T-helper 2 cell treated with Interferon-gamma antibody and Interleukin-4, amounts not matched to agents 100 ng/mL and 5 ng/mL, for 36 hours (primary cell): ENCODE results near the gene SLC22A8. TPM values are rescaled to one million over a fixed set of nuclear protein-coding genes. Genes with fewer than 3 reads are reported as not detected.
"Not testable (repeated sequence)": the region's sequence is repeated elsewhere in the genome, so short reads cannot be mapped to it uniquely, and the experiment has no call there.

Experiments
- intact Hi-C: fragments of 100-400 bp; cut with micrococcal nuclease; formaldehyde crosslinking; loops from one replicate; pipeline ENCODE4 v1.15.1; 2023
- total RNA-seq: library from RNA; stranded (reverse); gene quantifications from 2 replicates; pipeline ENCODE4 v1.2.3, GENCODE V29; 2022

Gene SLC22A8
- total RNA-seq, 1 donor from 2014 or later = not detected

DNA sequence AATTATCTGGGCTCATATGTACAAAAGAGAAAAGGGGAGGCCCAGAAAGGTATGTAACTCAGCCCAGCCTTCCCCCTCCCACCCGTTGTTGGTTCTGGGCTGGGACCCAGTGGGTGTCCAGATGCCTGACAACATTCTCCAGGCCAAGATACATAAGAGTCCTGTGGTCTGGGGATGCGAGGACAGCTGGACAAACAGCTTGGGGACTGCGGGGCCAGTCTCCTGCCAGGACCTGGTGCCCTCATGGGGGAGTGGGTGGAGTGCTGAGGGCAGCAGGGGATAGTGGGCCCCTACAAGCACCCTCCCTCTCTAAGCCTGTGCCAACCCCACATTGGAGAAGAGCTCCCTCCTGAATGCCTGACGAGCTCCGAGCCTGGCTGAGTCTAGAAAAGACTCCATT is 27.4 kb downstream of the SLC22A8 start:
- intact Hi-C loops = no loop called here

DNA sequence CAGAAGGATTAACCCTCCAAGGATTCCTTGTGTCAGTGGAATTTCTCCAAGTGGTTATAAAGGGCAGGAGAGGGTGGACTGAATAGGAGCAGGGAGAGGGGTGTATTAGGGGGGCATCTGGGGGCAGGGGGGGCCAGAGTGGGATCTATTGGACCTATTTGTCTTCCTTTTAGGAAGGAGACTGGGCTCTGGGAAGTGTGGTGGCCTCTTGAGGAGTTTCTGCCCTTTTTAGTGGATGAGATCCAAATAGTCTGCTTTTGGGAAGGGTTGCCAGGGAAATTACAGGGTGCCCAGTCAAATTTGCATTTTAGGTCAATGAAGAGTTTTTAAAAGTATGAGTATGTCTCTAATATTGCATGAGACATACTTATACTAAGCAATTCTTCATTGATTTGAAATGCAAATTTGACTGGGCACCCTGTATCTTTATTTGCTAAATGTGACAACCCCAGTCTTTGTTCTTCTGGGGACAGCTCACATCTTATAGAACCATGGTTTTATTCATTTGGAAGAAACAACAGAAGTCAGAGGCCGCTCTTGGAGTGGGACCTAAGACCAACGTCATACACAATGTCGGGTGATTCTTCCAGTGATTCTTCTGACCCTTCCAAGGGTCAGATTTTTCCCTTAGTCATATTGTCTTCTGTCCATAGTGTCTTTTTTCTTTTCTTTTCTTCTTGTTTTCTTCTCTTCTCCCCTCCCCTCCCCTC is 30.4 kb downstream of the SLC22A8 start:
- intact Hi-C loops = no loop called here

DNA sequence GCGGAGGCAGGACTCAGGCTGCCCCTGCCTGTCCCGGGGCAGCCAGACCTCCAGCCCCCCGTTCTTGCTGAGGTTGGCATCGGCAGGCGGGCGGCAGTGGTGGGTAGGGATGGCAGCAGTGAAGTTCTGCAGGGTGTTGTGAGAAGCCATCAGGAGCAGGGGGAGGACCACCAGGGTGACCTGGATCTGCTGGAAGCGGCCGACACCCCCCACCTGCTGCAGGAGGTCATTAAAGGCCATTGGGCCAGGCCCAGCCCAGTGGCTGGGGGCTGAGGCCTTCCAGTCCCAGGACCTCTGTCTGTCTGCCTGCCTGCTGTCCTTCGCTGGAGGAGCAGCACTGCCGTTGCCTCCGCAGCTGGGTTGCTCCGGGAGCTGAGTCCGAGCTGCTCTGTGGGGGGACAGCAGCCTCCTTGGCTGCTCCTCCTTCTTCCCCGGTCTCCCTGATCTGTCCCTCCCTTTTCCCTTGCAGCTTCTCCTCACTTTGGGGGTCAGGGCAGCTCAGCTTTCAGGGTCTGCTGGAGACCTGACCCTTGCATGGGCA is 31.1 kb downstream of the SLC22A8 start, which contains the start of gene SLC22A6:
TSS of gene SLC22A6 (minus strand) at position 517 of the 541 bp plus-strand sequence. CDS start at position 240, 277 bp downstream.
- intact Hi-C loops = no loop called here

DNA sequence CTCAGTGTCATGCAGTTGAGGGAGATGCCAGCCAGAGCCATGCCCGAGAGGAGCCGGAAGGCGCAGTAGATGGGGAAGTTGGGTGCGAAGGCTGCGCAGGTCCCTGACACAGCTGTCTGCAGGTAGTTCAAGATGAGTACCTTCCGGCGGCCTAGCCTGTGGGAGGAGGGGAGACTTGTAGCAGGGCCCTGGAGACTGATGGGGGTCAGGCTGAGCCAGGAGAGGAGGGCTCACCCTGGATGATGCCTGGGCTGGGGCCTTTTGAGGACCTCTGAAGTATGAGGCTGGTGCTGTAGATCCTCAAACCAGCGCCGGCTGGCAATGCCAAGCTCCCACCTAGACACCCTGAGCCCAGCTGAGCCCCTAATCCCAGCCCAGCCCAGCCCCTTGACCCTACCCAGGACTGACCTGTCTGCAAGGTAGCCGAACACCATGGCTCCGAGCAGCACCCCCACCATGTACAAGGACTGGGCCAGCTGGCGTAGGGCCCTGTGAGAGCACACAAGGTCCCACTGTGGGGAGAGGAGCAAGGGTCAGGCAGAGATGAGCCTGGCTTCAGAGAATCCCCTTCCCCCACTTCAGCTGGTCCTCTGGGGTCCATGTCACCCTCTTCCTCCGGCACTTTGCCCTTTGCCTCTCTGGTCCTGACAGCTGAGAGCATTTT is 32.0 kb downstream of the SLC22A8 start:
- intact Hi-C loops = no loop called here

DNA sequence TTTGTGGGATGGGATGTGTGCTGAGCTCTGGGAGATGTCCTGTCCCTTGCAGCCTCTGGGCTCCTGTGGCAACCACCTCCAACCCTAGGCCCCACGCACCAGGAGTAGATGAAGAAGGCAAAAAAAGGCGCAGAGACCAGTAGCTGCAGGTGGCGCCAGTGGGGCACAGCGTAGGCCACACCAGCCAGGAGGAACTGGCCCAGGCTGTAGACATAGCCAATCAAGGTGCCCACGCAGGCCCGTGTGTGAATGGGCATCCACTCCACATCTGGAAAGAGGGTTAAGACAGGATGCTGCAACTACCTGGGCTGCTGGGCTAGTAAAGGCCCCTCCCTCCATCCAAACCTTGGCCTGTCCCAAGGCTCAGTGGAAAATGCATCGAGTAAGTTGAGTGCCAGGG is 33.9 kb downstream of the SLC22A8 start:
- intact Hi-C loops = no loop called here

DNA sequence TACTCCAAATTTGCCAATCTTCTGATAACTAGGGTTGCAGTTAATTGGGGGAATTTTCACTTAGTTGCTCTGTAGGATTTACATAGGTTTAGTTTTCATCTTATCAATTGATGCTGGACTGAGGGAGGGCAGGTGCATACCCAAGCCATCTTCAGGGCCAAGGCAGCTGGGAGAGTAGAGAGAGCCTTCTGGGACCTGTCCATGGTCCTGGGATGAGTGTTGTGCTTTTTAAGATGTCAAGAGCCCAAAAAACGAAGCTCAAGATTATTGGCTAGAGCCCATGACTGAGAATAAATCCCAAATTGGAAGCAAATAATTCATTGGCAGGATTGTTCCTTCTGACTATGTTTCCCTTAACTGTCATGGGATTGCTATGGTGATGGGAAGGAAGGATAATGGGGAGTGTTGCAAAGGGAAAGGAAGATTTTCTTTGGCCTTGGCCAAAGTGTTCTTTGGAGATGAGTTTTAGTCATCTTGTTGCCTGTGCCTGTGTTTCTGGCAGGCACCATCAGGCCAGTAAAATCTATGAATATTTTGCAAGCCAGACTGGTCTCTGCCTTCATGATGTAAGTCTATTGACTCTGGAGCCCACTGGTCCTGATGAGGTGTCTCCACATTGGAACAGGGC is 35.4 kb downstream of the SLC22A8 start:
- intact Hi-C loops = no loop called here

DNA sequence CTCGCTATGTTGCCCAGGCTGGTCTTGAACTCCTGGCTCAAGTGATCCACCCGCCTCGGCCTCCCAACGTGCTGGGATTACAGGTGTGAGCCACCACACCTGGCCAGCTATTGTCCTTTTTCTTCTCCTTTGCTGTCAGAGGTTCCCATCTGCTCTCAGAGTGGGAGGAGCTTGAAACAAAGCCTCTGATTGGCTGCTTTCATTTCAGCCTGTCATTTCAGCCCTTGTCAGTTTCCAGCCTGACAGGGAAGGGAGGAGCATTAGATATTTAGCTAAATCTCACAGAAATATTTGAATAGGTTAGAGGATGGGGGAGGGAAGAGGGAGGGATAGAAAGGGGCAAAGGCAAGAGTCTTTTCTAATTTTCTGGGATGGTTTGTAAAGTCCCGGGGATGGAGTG is 39.5 kb downstream of the SLC22A8 start:
- intact Hi-C loops = no loop called here

DNA sequence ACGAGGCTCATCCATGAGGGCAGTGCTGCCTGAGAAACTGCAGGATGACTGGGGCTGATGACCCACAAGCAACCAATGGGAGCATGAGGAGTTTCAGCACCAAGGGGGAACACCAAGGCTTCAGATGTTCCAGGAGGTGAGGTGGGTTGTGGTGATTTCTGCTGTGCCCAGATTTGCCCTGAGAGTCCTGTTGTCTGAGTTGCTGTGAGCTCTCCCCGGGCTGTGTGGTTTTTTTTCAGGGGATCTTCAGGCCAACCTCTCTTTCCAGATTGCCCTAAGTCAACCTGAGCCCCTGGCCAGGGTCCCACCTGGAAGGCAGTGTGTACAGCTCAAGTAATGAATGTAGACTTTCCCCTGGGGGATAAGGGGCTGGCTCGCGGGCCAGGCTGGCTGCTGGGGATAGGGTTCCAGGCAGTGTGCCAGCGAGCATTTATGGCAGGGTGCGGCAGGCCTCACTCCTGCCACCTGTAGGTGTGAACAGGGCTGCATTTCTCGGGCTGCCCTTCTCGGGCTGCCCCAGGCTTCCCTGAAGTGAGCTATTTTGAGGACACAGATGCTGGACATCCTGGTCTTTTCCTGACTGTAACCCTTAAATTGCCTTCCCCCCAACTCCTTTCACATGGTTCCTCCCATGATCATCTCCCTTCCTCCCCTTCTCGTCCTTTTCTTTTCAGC is 40.7 kb downstream of the SLC22A8 start:
- intact Hi-C loops = no loop called here

DNA sequence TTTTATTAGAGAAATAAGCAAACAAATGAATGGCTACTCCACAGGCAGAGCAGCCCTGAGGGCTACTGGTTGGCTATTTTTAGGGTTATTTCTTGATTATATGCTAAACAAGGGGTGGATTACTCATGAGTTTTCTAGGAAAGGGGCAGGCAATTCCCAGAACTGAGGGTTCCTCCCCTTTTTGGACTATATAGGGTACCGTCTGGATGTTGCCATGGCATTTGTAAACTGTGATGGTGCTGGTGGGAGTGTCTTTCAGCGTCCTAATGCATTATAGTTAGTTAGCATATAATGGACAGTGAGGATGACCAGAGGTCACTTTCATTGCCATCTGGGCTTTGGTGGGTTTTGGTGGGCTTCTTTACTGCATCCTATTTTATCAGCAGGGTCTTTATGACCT is 50.1 kb downstream of the SLC22A8 start:
- intact Hi-C loops = no loop called here

DNA sequence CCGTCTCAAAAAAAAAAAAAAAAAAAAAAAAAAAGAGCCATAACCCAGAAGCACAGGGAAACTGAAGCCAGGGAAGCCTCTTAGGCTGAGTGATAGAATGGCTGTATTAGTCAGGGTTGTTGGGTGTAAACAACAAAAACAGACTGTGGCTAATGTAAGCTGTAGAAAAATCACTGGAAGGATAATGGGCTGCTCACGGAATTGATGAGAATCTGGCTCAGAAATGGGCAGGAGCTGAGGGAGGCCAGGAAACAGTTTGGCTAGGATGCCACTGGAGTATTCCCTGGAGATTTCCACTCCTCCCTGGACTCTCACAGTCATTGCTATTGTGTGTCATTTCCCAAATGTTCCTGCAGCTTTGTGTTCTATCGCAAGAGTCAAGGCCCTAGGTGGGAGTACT is 53.2 kb downstream of the SLC22A8 start:
- intact Hi-C loops = no loop called here

DNA sequence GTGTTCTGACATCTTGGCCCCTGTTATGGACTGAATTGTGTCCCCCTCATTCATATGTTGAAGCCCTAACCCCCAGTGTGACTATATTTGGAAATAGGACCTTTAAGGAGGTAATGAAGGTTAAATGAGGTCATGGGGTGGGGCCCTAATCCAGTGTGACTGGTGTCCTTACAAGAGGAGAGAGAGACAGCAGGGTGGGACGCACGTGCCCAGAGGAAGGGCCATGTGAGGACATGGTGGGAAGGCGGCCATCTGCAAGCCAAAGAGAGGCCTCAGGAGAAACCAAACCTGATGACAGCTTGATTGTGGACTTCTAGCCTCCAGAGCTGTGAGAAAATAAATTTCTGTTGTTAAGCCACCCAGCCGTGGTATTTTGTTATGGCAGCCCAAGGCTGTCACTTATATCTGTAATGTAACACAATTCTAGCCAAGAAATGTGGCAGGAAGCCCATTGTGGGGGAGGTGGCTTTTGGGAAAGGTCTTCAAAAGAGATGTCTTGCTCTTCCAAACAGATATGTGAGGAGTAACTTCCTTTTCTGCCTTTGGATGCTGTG is 54.5 kb downstream of the SLC22A8 start:
- intact Hi-C loops = no loop called here

DNA sequence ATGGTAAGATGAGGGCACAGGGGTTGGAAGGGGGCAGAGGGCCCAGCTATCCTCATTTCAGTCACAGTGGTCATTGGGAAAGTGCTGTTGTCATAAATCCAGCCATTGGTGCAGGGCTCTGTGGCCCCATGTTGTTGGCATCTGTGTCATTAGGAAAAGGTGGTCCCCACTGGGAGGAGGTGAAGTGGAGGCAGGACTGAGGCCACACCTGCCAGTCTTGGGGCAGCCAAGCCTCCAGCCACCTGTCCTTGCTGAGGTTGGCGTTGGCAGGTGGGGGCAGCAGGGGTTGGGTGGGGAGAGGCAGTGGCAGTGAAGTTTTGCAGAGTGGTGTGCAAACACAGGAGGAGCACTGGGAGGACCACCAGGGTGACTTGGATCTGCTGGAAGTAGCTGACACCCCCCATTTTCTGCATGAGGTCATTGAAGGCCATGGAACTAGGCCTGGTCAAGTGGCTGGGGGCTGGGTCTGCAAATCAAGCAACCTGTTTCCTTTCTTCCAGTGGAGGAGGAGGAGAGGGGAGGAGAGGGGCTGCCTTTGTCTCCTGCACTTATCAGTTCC is 56.1 kb downstream of the SLC22A8 start:
- intact Hi-C loops = no loop called here

DNA sequence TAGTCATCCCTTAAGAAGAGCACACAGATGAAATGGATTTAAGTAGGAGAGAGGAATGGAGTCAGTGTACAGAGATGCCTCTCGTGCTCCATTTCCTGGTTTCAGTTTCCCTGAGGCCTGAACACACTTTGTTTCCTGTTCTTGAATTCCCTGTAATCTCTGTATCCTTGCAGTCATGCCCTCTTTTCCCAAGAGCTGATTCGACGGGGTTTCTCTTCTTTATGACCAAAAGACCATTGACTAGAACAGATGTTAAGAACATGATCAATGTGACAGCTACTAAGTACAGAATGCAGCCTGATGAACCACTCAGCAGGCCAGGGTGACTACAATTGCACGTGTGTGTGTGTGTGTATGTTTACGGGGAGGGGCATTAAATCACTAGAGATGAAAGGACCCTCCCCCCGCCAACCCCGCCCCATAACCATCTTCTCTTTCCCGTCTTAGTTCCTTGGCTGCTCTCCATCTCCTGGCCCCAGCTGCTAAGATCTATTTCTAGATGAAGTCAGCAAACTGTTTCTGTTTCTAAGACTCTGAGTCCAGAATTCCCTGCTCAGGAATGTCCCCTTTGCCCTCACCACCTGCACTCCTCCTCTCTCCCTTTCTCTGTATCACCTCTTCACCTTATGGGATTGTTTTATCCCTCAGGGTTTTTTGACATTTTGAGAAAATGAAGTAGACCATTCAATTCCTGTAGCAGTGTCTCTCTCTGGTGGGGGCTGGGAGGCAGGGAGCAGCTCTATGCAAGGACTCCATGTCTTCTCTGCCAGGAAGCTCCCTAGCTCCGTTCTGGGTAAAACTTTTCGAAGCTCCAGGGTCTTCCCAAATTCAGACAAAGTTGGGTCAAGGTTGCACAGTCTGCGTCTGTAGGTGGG is 56.9 kb downstream of the SLC22A8 start:
- intact Hi-C loops = no loop called here

DNA sequence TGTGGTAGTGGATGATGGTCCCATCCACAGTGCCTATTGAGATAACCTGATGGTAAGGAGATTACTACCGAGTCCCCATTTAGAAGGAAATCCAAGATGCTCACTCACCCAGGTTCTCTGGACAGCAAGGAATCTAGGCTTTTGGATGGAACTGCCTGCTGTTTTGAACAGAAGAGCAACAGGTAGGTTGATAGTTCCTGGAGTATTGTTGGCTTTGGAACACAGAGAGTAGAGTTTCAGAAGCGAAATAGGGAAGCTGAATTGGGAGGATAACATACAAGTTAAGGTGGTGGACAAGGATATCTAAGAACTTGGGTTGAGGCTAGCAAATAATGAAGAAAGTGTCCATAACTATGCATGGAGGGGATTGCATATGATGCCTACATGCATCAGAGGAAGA is 58.5 kb downstream of the SLC22A8 start:
- intact Hi-C loops = no loop called here

DNA sequence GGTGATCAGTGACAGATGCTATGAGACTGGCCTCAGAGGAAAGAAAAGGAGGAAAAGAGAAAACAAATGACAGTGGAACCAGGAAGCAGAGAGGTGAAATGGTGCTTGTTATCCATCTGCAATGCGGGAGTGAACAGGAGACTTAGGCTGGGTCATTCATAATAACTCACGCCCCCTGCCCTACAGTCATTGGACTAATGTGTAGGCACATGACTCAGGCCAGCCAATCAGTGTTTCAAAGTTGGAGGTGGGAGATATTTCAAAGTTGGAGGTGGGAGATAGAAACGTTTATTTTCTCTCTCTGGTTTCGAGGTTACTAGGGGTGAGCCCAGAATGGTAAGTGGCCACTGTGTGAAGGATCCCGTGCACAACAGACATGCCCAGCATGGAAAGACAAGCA is 61.2 kb downstream of the SLC22A8 start:
- intact Hi-C loops = no loop called here

DNA sequence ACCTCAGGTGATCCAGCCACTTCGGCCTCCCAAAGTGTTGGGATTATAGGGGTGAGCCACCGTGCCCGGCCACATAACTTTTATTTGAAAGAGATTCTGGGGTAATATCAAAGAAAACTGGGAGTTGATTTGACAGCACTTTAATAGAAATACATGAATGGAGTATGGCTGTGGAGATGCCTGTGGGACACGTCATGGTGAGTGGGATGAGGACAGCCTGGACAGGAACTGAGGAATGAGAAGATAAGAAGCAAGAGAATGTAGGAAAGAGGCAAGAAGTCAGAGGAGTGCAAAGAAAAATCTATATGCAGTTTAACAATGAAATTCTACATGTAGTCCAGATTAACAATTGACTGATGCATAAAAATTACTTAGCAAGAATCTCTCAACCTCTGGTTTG is 61.8 kb downstream of the SLC22A8 start:
- intact Hi-C loops = no loop called here

DNA sequence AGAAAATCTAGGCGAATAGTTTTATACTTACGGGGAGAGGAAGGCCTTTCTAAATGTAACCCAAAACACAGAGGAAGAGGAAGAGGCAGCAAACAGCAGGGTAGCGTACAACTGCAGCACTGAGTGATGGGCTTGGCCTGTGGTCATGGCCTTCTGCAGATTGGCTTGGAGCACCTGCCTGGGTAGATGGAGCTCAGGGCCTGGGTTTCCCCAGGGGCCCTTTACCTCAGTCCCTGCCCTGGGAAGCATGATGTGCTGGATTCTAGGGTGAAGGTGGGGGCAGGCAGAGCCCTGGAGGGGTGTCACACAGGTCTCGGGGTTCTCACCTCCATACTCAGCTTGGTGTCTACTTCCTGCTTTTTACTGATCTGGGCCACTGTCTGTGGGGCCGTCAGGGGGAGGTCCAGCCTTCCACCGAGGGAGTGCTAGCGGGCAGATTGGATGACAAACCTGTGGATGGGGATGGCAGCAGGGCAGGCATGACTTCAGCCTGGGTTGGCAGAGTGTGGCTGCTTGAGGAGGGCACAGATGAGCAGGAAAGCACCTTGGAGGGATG is 66.8 kb downstream of the SLC22A8 start:
- intact Hi-C loops = no loop called here

DNA sequence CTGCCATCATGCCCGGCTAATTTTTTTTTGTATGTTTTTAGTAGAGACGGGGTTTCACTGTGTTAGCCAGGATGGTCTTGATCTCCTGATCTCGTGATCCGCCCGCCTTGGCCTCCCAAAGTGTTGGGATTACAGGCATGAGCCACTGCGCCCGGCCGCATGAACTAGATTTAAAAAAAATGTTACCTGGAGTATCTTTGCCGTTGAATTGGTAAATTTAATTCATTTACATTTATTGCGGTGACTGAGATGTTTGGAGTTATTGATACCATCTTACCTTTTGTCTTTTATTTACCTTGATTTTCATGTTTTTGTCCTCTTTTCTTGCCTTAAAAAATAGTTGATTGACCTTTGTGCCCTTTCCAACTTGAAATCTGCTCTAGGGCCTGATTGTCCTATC is 70.1 kb downstream of the SLC22A8 start:
- intact Hi-C loops = not testable (repeated sequence)
